ENCODE measurements around the gene SYCP3. TPM values are rescaled to one million over a fixed set of nuclear protein-coding genes. Genes with fewer than 3 reads are reported as not detected.
"Not testable (repeated sequence)": the region's sequence is repeated elsewhere in the genome, so short reads cannot be mapped to it uniquely, and the experiment has no call there.

SYCP3 gene
- total RNA-seq, 4 donors from 2014 or later, result 0.24 TPM; not detected in 3

GRCh38 chr12:101743724-101744472 is 4.6 kb upstream of the SYCP3 start:
- WGBS, result 81% methylated on average over 10 of the region's 10 CpGs
- no peaks in the 10 kb centered on the region for H3K27me3 ChIP-seq
- no peaks in the 10 kb centered on the region for H3K9me3 ChIP-seq
- H3K4me3 ChIP-seq, result no peak overlapping the region
- peaks cover 61% of the 10 kb centered on the region for H3K36me3 ChIP-seq
- no peaks in the 10 kb centered on the region for H3K4me1 ChIP-seq
- no peak overlapping the region for H3K27ac ChIP-seq
- no peak for DNase-seq (ENCODE audit: low spot score in 2 of 2)
- TF ChIP-seq POLR2A (IDR thresholded peaks at IDR 0.05), result no peak
- no peak for TF ChIP-seq CTCF (IDR thresholded peaks at IDR 0.05)
- no peak for TF ChIP-seq EP300 (IDR thresholded peaks at IDR 0.05)
- TF ChIP-seq POLR2AphosphoS5 (IDR thresholded peaks at IDR 0.05), result no peak

GRCh38 chr12:101743242-101743641 is 4.0 kb upstream of the SYCP3 start:
- WGBS, result 84% methylated on average over 1 of the region's 1 CpG
- Histone ChIP-seq H3K9me3 (no peaks in the 10 kb centered on the region), H3K27me3 (no peaks in the 10 kb centered on the region), H3K4me1 (no peaks in the 10 kb centered on the region), H3K36me3 (peaks cover 60% of the 10 kb centered on the region), H3K27ac (no peak overlapping the region), H3K4me3 (no peak overlapping the region)
- no peak for DNase-seq (ENCODE audit: low spot score in 2 of 2)
- no peak for TF ChIP-seq EP300 (IDR thresholded peaks at IDR 0.05)
- TF ChIP-seq CTCF (IDR thresholded peaks at IDR 0.05), result no peak
- no peak for TF ChIP-seq POLR2A (IDR thresholded peaks at IDR 0.05)
- TF ChIP-seq POLR2AphosphoS5 (IDR thresholded peaks at IDR 0.05), result no peak

- H3K4me3 ChIP-seq, result no peak overlapping the region
- WGBS, result 47% methylated on average over 5 of the region's 5 CpGs
- H3K36me3 ChIP-seq, result peaks cover 46% of the 10 kb centered on the region
- no peaks in the 10 kb centered on the region for H3K27me3 ChIP-seq
- no peak overlapping the region for H3K27ac ChIP-seq
- no peaks in the 10 kb centered on the region for H3K4me1 ChIP-seq
- no peaks in the 10 kb centered on the region for H3K9me3 ChIP-seq
- DNase-seq (ENCODE audit: low spot score in 2 of 2), result no peak
- TF ChIP-seq POLR2AphosphoS5 (IDR thresholded peaks at IDR 0.05), result no peak
- TF ChIP-seq EP300 (IDR thresholded peaks at IDR 0.05), result no peak
- TF ChIP-seq CTCF (IDR thresholded peaks at IDR 0.05), result no peak
- TF ChIP-seq POLR2A (IDR thresholded peaks at IDR 0.05), result no peak
Observed at GRCh38 chr12:101740980-101741379, 1.7 kb upstream of the SYCP3 start.

GRCh38 chr12:101740566-101740965 is 1.3 kb upstream of the SYCP3 start:
- 80% methylated on average over 5 of the region's 5 CpGs for WGBS
- peaks cover 42% of the 10 kb centered on the region for H3K36me3 ChIP-seq
- no peak for DNase-seq (ENCODE audit: low spot score in 2 of 2)
- H3K27ac ChIP-seq, result no peak overlapping the region
- TF ChIP-seq CTCF (IDR thresholded peaks at IDR 0.05), result no peak
- no peak for TF ChIP-seq POLR2AphosphoS5 (IDR thresholded peaks at IDR 0.05)
- no peak for TF ChIP-seq EP300 (IDR thresholded peaks at IDR 0.05)
- no peak for TF ChIP-seq POLR2A (IDR thresholded peaks at IDR 0.05)
- H3K27me3 ChIP-seq, result no peaks in the 10 kb centered on the region
- no peaks in the 10 kb centered on the region for H3K9me3 ChIP-seq
- H3K4me1 ChIP-seq, result no peaks in the 10 kb centered on the region
- no peak overlapping the region for H3K4me3 ChIP-seq

- no peak overlapping the region for H3K4me3 ChIP-seq
- DNase-seq (ENCODE audit: low spot score in 2 of 2), result no peak
- peaks cover 20% of the 10 kb centered on the region for H3K36me3 ChIP-seq
- 94% methylated on average over 6 of the region's 6 CpGs for WGBS
- H3K9me3 ChIP-seq, result no peaks in the 10 kb centered on the region
- H3K27ac ChIP-seq, result no peak overlapping the region
- H3K27me3 ChIP-seq, result no peaks in the 10 kb centered on the region
- TF ChIP-seq CTCF (IDR thresholded peaks at IDR 0.05), result no peak
- no peak for TF ChIP-seq EP300 (IDR thresholded peaks at IDR 0.05)
- TF ChIP-seq POLR2AphosphoS5 (IDR thresholded peaks at IDR 0.05), result no peak
- no peak for TF ChIP-seq POLR2A (IDR thresholded peaks at IDR 0.05)
- H3K4me1 ChIP-seq, result no peaks in the 10 kb centered on the region
Observed at GRCh38 chr12:101737476-101737875, 1.8 kb downstream of the SYCP3 start.

GRCh38 chr12:101734482-101734881 is 4.8 kb downstream of the SYCP3 start:
- 93% methylated on average over 5 of the region's 5 CpGs for WGBS
- not testable (repeated sequence) for H3K27me3 ChIP-seq; H3K27ac ChIP-seq; H3K4me3 ChIP-seq; H3K4me1 ChIP-seq; H3K9me3 ChIP-seq; DNase-seq (ENCODE audit: low spot score in 2 of 2)
- peaks cover 30% of the 10 kb centered on the region for H3K36me3 ChIP-seq

Data from suprapubic skin (tissue), 4 donors.